ENCODE data around the gene GRK5.

GRCh38 chr10:119452396-119452795 is 245.0 kb downstream of the GRK5 start:
- TF ChIP-seq CTCF (IDR thresholded peaks at IDR 0.05) (no peak), POLR2A (IDR thresholded peaks at IDR 0.05) (no peak)
